ENCODE results near the gene SLC19A1.

Gene SLC19A1

DNA sequence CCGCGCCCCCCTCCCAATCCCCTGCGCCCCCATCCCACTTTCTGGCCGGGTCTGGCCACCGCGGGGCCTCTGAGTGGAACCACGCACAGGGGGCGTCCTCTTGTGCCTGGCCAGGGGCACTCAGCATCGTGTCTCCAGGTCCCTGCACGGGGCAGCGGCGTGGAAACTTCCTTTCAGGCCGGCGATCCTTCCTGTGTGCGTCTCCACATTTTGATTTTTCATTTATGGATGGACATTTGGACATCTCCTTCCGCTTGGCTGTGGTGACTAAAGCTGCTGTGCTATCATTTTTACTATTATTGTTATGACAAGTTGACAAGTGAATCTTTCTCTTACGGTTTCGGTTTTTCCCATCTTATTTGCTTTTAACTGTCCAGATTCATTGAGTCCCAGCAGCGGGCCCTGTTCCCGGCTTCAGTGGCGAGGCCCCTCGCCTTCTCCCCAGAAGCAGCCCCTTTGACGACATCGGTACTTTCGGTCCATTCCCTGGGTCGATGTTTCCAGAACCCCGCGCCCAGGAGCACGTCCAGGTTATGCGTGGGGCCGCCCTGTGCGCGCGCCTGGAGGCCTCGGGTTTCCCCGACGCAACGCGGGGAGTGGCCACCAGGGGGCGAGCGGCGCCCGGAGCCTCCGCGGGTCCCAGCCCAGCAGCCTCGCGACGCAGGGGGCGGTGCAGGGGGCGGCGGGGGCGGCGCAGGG, 12.4 kb upstream of the SLC19A1 start:
- TF ChIP-seq CTCF (IDR thresholded peaks at IDR 0.05; ENCODE audit: unreplicated experiment in 3 of 3): peak; percentile 78 to 81 (median 79)
- H3K36me3 Mint-ChIP-seq (ENCODE audit: low read depth): no peaks in the 10 kb centered on the region
- peaks cover 24% of the 10 kb centered on the region for H3K4me1 Mint-ChIP-seq
- no peaks in the 10 kb centered on the region for H3K9me3 Mint-ChIP-seq
- H3K27me3 Mint-ChIP-seq (ENCODE audit: low read depth): peaks cover 4% of the 10 kb centered on the region
- H3K27ac Mint-ChIP-seq: peak overlapping the region; percentile 78 to 96 (median 94)
- peak overlapping the region; percentile 84 to 89 (median 85) for H3K4me3 Mint-ChIP-seq

- no peaks in the 10 kb centered on the region for H3K36me3 Mint-ChIP-seq (ENCODE audit: low read depth)
- no peak for TF ChIP-seq CTCF (IDR thresholded peaks at IDR 0.05; ENCODE audit: unreplicated experiment in 3 of 3)
- H3K27me3 Mint-ChIP-seq (ENCODE audit: low read depth): peaks cover 4% of the 10 kb centered on the region
- H3K9me3 Mint-ChIP-seq: peaks cover 3% of the 10 kb centered on the region
- peaks cover 27% of the 10 kb centered on the region for H3K4me1 Mint-ChIP-seq
- peak overlapping the region in 2 of 3 experiments; percentile 45 to 47 for H3K4me3 Mint-ChIP-seq
- no peak overlapping the region for H3K27ac Mint-ChIP-seq
Observed at GRCh38 chr21:45552696-45553391, 10.6 kb upstream of the SLC19A1 start.

GRCh38 chr21:45551783-45552695, 9.8 kb upstream of the SLC19A1 start:
- no peak overlapping the region for H3K4me3 Mint-ChIP-seq
- no peaks in the 10 kb centered on the region for H3K36me3 Mint-ChIP-seq (ENCODE audit: low read depth)
- H3K27ac Mint-ChIP-seq: peak overlapping the region; percentile 38 to 46 (median 40)
- H3K4me1 Mint-ChIP-seq: peaks cover 29% of the 10 kb centered on the region
- peaks cover 4% of the 10 kb centered on the region for H3K27me3 Mint-ChIP-seq (ENCODE audit: low read depth)
- no peak for TF ChIP-seq CTCF (IDR thresholded peaks at IDR 0.05; ENCODE audit: unreplicated experiment in 3 of 3)
- H3K9me3 Mint-ChIP-seq: peaks cover 3% of the 10 kb centered on the region

DNA sequence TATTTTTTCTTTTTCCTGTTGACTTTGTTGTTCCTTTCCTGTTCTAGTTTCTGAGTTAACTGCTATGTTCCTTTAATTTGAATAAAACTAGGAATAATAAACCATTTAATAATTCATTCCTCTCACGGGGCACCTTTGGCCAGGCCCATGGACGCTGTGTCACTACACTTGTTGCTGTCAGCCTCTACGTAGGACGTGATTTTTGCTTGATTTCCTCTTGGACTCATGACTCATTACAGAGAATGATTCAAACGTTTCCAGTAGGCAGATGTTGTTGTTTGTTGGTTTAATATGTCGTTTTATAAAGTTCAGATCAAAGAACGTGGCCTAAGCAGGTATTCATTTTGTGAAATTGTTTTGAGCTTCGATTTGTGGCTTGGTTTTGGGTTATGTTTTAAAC, 9.1 kb upstream of the SLC19A1 start:
- no peaks in the 10 kb centered on the region for H3K36me3 Mint-ChIP-seq (ENCODE audit: low read depth)

More for the DNA sequence above, 9.1 kb upstream of the SLC19A1 start:
- H3K9me3 Mint-ChIP-seq: peaks cover 3% of the 10 kb centered on the region
- peak overlapping the region; percentile 19 to 40 (median 38) for H3K27ac Mint-ChIP-seq
- H3K4me1 Mint-ChIP-seq: peaks cover 29% of the 10 kb centered on the region
- no peak for TF ChIP-seq CTCF (IDR thresholded peaks at IDR 0.05; ENCODE audit: unreplicated experiment in 3 of 3)
- peak overlapping the region; percentile 2 to 45 (median 19) for H3K4me3 Mint-ChIP-seq
- H3K27me3 Mint-ChIP-seq (ENCODE audit: low read depth): peaks cover 4% of the 10 kb centered on the region
